Measurements from ENCODE around the gene WDR35.

Gene WDR35

GRCh38 chr2:19866771-19867170, 123.1 kb downstream of the WDR35 start:
- no peak for DNase-seq

- DNase-seq, result no peak
Observed at GRCh38 chr2:19865151-19865550, 124.8 kb downstream of the WDR35 start.

GRCh38 chr2:19864381-19864780, 125.5 kb downstream of the WDR35 start:
- no peak for DNase-seq

- peak; percentile 48 for DNase-seq
Observed at GRCh38 chr2:19863303-19864041, 126.4 kb downstream of the WDR35 start.

- DNase-seq, result peak; percentile 18
Observed at GRCh38 chr2:19861813-19862212, 128.1 kb downstream of the WDR35 start.

All from fibroblast of skin of right quadriceps (primary cell).